Mesodermal cell (in vitro differentiated cells): ENCODE data around the gene PCIF1.
A peak's percentile ranks its signal among the peaks of the same experiment; 100 is the strongest.
"Not testable (repeated sequence)": the region's sequence is repeated elsewhere in the genome, so short reads cannot be mapped to it uniquely, and the experiment has no call there.

Experiments
- H3K27ac ChIP-seq: 2 replicates; pipeline ENCODE4 v1.7.0; 2013; ENCODE audit warnings: mild to moderate bottlenecking, low read depth, low read length, moderate library complexity; ENCODE audit not compliant: severe bottlenecking
- H3K36me3 ChIP-seq: 2 replicates; pipeline ENCODE4 v1.7.1; 2013; ENCODE audit warnings: mild to moderate bottlenecking, low read length, moderate library complexity; ENCODE audit not compliant: control insufficient read depth, insufficient read depth
- H3K4me1 ChIP-seq: one replicate; pipeline ENCODE4 v1.7.1; 2013; ENCODE audit warnings: mild to moderate bottlenecking, low read length; ENCODE audit not compliant: insufficient read depth, control insufficient read depth, poor library complexity, severe bottlenecking
- H3K4me3 ChIP-seq: 2 replicates; pipeline ENCODE4 v1.7.0; 2013; ENCODE audit warnings: low read length, control low read depth, mild to moderate bottlenecking; ENCODE audit not compliant: insufficient read depth, poor library complexity, severe bottlenecking; ENCODE audit errors: extremely low read depth
- H3K9me3 ChIP-seq: 2 replicates; pipeline ENCODE4 v1.7.1; 2013; ENCODE audit warnings: mild to moderate bottlenecking, low read length, moderate library complexity; ENCODE audit not compliant: control insufficient read depth
- WGBS, 2 experiments: methylation state at CpG; one replicate each; pipeline ENCODE4 v1.1.5; 2013; ENCODE audit warnings: missing lambda C conversion rate in 2 of 2; ENCODE audit not compliant: insufficient coverage in 2 of 2; 5-methylcytosine and 5-hydroxymethylcytosine counted together

PCIF1 gene

DNA sequence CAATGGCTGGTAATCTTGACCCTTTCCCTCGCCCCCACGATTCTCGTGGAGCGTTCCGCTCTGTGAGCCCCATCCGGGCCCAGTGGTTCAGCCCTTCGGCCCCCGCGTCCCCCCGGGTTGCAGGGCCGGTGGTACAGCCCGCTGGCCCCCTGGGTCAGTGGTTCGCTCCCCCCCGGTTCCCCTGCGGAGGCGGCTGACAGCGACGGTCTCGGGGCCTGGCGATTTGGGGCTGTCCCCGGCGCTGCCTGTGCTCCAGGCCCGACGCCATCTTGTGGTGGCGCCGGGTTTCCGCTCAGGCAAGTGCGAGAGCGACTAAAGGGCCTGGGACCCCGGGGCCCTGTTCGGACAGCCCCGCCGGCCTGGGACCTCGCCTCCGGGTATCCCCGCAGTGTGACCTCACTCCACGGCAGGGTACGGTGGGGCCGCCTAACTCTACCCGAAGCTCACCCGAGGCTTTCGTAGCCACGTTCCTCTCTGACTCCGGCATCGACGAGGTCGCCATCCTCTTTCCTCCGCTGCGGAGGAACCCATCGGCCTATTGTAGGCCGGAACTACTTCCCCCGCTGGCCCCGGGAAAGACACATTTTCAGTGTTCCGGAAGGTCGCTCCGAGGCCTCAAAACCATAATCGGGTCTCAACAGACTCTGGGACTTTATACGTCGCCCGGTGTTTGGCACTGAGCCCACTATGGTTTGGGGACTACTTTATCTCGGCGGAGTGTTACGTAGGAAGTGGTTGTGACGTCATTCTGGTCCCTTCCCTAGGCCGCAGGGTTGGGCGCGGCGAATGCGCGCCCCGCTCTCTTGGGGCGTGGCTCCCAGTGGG is 37.4 kb downstream of the PCIF1 start, which contains the start of gene ZNF335:
Gene ZNF335 (minus strand): TSS at position 529 of the 825 bp plus-strand sequence. CDS start 793 bp downstream, outside the sequence.
- peak within 1 kb of the TSS; percentile 78 for H3K4me3 ChIP-seq
- no peaks in the 10 kb centered on the region for H3K9me3 ChIP-seq
- peaks cover 29% of the 10 kb centered on the region for H3K36me3 ChIP-seq
- peak within 1 kb of the TSS; percentile 100 for H3K27ac ChIP-seq
- 0 to 1% methylated on average over 48 to 69 of the region's 72 CpGs for WGBS, 2 experiments
- peaks cover 18% of the 10 kb centered on the region for H3K4me1 ChIP-seq

DNA sequence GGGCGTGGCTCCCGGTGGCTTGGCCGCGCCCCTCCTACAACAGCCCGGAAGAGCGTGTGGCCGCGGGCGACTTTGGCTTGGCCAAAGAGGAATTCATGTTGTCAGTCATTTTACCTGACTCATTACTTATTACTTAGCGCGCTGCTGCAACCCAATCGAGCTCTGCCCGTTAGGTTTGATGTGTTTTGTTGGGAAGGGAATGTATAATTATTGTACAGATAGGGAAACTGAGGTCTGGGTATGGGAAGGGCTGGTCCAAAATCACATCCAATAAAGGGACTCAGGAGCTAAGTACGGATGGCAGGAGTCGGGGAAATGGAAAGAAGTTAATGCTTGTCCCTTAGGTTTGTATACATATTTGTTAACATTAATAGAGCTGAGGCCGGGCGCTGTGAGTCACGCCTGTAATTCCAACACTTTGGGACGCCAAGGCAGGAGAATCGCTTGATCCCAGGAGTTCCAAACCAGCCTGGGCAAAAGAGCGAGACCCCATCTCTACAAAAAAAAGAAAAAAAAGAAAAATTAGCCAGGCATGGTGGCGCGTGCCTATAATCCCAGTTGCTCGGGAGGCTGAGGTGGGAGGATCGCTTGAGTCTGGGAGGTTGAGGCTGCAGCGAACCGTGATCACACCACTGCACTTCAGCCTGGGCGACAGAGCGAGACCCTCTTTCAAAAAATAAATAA is 38.2 kb downstream of the PCIF1 start:
- Histone ChIP-seq H3K9me3 (no peaks in the 10 kb centered on the region), H3K36me3 (peaks cover 21% of the 10 kb centered on the region), H3K4me1 (peaks cover 18% of the 10 kb centered on the region), H3K27ac (peak overlapping the region; percentile 100), H3K4me3 (peak overlapping the region; percentile 78)
- WGBS, 2 experiments, result 15 to 24% methylated on average over 13 of the region's 29 CpGs

DNA sequence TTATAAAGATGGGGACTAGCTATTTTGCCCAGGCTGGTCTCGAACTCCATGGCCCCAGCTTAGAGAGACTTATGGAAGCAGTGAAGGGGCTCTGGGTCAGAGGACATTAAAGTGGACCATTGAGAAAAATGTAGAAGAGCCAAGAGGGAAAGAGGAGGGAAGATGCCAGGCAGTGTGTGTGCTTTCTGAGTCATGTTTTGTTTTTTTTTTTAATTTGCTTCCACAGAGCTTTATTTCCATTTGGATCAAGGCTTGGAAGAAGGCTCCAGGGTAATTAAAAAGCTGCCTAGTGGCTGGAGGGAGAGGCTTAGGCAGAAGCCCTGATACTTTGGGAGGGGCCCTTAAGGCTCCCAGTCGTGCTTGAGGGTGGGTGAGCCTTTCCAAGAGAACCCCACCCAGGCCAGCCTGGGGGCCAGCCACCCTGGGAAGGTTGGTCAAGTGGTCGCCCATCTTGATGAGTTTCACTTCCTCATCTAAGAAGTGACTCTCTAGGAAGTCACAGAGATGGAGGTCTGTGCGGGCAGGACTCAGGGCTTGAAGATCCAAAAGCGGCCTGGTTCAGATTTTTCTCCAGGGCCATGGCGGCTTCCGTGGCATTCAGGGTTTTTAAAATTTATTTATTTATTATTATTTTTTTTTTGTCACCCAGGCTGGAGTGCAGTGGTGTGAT is 40.5 kb downstream of the PCIF1 start:
- Histone ChIP-seq H3K4me3 (no peak overlapping the region), H3K9me3 (no peaks in the 10 kb centered on the region), H3K27ac (no peak overlapping the region), H3K4me1 (peaks cover 17% of the 10 kb centered on the region), H3K36me3 (no peaks in the 10 kb centered on the region)
- 83 to 100% methylated on average over 1 to 3 of the region's 7 CpGs for whole genome bisulfite sequencing, 2 experiments

DNA sequence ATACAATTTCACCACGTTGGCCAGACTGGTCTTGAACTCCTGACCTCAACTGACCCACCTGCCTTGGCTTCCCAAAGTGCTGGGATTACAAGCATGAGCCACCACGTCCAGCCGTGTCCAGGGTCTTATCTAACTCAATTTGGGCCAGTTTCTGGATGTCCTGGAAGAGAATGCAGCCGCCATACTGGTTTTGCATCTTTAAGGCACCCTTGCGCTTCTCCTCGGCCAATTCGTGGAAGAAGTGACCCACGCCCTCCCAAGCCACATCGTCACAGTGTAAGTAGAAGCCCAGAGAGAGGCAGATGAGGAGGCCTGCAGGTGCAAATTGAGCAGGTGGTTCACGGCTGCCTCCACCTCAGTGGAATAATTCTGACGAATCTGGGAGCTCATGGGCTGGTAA is 41.2 kb downstream of the PCIF1 start:
- no peaks in the 10 kb centered on the region for H3K9me3 ChIP-seq
- H3K4me1 ChIP-seq, result peaks cover 10% of the 10 kb centered on the region
- H3K4me3 ChIP-seq, result no peak overlapping the region
- H3K27ac ChIP-seq, result no peak overlapping the region
- no peaks in the 10 kb centered on the region for H3K36me3 ChIP-seq
- WGBS, 2 experiments, result 92 to 95% methylated on average over 10 to 11 of the region's 11 CpGs

DNA sequence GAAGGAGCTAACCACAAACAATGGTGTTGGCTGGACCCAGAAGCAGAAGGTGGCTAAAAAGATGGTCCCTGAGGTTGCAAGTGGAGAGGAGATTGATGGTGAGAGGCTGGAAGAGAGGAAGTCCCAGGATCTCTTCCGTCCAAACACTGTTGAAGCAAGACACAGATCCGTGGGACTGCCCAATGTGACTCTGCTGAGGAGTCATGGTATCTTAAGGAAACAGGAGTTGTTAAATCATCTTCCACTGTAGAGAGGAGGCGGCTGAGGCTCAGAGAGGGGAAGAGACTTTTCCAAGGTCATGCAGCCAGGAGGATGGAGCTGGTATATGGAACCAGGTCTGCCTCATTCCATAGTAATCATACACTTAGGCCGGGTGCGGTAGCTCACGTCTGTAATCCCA is 41.6 kb downstream of the PCIF1 start:
- 85 to 96% methylated on average over 6 of the region's 6 CpGs for WGBS, 2 experiments
- H3K36me3 ChIP-seq, result no peaks in the 10 kb centered on the region
- H3K4me1 ChIP-seq, result peaks cover 7% of the 10 kb centered on the region
- no peak overlapping the region for H3K4me3 ChIP-seq
- H3K9me3 ChIP-seq, result no peaks in the 10 kb centered on the region
- no peak overlapping the region for H3K27ac ChIP-seq

DNA sequence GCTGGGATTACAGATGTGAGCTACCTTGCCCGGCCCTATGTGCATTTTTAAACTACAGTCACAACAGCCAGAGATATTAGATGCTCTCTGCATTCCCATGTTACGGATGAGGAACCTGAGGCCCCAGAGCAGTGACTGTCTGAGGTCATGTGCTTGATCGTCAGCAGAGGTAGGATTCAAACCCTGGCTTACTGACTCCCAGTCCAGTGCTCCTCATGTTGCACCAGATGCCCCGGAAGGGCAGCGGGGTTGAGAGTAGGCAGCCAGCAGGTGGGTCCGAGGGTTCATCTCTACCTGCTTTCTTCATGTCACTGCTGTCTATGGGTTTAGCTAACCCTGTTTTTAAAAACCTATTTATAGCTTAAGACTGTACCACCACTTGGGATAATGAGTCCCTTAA is 46.8 kb downstream of the PCIF1 start:
- H3K4me3 ChIP-seq, result no peak overlapping the region
- H3K4me1 ChIP-seq, result peaks cover 4% of the 10 kb centered on the region
- no peaks in the 10 kb centered on the region for H3K9me3 ChIP-seq
- H3K36me3 ChIP-seq, result no peaks in the 10 kb centered on the region
- 83 to 98% methylated on average over 5 to 6 of the region's 6 CpGs for WGBS, 2 experiments
- H3K27ac ChIP-seq, result no peak overlapping the region

DNA sequence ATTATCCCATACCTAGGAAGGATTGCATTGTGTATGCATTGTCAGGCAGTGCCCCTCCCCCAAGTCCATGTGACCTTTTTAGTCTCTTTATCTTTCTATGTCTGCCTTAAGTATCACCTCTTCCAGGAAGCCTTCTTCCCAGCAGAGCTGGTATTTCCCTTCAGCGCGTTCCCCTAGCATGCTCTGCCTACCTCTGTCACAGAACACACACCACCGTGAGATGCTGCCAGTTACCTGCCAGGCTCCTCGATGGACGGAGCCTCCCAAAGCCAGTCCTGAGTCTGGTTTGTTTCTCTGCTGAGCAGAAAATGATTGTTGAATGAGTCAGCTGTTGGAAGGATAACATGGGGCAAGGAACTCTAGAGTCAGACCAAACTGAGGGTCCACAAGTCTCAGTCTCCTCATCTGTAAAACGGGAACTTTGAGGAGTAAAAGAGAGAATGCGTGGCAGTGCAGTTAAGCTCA is 48.8 kb downstream of the PCIF1 start:
- 85 to 90% methylated on average over 5 to 7 of the region's 7 CpGs for WGBS, 2 experiments

DNA sequence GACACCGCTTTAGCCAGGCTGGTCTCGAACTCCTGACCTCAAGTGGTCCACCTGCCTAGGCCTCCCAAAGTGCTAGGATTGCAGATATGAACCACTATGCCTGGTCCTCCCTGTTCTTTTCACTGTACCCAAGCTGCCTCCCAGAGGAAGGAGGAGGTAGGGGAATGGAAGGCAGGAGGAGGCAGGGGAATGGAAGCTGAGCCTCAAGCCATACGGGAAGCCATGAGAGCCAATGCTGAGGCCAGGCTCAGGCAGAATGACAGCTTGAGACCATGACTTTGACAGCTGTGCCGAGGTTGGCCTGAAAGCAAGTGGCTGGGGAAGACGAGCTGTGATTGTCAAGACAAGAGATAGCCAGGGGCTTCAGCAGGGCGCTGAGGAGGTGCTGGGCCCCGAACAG is 51.1 kb downstream of the PCIF1 start:
- no peak overlapping the region for H3K4me3 ChIP-seq
- H3K36me3 ChIP-seq, result no peaks in the 10 kb centered on the region
- peaks cover 4% of the 10 kb centered on the region for H3K4me1 ChIP-seq
- H3K27ac ChIP-seq, result no peak overlapping the region
- H3K9me3 ChIP-seq, result no peaks in the 10 kb centered on the region
- WGBS, 2 experiments, result 73 to 79% methylated on average over 5 to 6 of the region's 7 CpGs

More for the DNA sequence above, 48.8 kb downstream of the PCIF1 start:
- Histone ChIP-seq H3K36me3 (no peaks in the 10 kb centered on the region), H3K4me1 (peaks cover 4% of the 10 kb centered on the region), H3K9me3 (no peaks in the 10 kb centered on the region), H3K4me3 (no peak overlapping the region), H3K27ac (no peak overlapping the region)

DNA sequence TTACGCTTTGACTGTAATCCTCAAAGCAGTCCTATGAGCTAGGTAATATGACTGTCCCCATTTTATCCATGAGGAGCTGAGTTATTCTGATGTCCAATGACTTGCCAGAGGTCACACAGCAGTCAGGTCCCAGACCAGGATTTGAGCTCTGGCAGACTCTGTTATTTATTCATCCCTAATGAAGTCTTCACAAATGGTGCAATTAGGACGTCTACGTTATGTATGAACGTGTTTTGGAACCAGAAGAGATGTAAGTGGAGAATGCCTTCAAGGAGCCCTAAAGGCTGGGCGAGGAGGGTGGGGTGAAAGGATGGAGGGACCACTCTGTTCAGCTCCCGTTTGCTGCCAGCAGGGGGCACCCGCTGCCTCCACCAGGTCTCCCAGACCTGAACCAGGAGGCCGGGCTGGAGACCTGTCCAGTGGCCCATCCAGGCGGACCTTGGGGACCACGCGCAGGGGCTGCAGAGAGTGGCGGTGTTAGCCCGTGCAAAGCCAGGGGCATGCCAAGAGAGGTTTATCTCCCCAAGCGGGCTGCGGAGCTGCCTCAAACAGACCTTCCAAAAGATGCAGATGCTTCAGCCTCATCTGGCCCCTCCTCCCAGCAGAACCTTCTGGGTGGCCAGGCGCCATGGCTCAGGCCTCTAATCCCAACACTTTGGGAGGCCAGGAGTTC is 52.8 kb downstream of the PCIF1 start:
- Histone ChIP-seq H3K27ac (no peak overlapping the region), H3K4me3 (no peak overlapping the region), H3K36me3 (no peaks in the 10 kb centered on the region), H3K4me1 (peaks cover 4% of the 10 kb centered on the region), H3K9me3 (no peaks in the 10 kb centered on the region)
- WGBS, 2 experiments, result 20 to 31% methylated on average over 11 to 13 of the region's 16 CpGs

DNA sequence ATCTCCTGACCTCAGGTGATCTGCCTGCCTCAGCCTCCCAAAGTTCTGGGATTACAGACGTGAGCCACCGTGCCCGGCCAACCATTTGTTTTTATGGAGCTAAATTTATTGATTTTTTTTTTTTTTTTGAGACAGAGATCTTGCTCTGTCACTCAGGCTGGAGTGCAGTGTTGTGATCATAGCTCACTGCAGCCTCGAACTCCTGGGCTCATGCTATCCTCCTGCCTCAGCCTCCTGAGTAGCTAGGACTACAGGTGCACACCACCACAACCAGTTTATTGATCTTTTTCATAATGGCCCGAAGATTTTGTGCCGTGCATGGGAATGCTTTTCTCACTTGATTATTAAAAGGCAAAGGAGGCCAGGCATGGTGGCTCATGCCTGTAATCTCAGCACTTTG is 54.3 kb downstream of the PCIF1 start:
- 85 to 87% methylated on average over 2 to 3 of the region's 6 CpGs for WGBS, 2 experiments
- H3K36me3 ChIP-seq, H3K9me3 ChIP-seq, H3K4me1 ChIP-seq, H3K4me3 ChIP-seq, H3K27ac ChIP-seq: not testable (repeated sequence)
